Glomerular visceral epithelial cell (primary cell): Measurements from ENCODE around the gene HMGN3.

ENCODE experiments used
- DNase-seq: peaks from one replicate; pipeline ENCODE4 v3.0.0-alpha.2; 2016; ENCODE audit errors: extremely low spot score

HMGN3 gene

GRCh38 chr6:79184641-79185040 lies 49.8 kb downstream of the HMGN3 start:
- no peak for DNase-seq

- DNase-seq = no peak
Observed at GRCh38 chr6:79184086-79184485, 50.4 kb downstream of the HMGN3 start.

DNA sequence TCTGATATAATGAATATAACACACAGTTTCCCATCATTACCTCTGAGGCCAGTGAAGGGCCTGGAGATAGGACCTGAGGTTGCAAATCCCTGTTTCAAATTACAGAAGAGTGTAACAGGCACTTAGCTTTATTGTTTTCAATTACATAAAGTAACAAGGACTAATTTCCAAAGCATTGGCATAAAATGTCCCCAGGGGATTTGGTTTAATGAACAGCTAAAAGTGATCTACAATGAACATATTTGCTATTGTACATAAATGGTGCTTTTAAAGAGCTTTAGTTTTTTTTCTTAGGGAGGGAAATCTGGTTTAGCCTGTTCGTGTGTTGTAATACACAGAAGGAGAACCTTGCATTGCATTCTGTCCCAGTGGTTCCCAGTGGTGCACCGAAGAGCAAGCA lies 54.4 kb downstream of the HMGN3 start:
- no peak for DNase-seq

DNA sequence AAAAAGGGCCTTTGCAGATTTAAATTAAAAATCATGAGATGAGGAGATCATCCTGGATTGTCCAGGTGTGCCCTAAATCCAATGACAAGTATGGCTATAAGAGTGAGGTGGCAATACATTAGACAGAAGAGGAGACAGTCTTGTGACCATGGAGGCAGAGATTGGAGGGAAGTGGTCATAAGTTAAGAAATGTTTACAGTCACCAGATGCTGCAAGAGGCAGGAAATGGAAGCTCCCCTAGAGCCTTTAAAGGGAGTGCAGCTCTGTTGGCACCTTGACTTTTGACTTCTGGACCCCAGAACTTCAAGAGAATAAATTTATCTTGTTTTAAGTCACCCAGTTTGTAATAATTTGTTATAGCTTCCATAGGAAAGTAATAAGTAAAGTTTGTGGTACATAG lies 61.1 kb downstream of the HMGN3 start:
- no peak for DNase-seq

DNA sequence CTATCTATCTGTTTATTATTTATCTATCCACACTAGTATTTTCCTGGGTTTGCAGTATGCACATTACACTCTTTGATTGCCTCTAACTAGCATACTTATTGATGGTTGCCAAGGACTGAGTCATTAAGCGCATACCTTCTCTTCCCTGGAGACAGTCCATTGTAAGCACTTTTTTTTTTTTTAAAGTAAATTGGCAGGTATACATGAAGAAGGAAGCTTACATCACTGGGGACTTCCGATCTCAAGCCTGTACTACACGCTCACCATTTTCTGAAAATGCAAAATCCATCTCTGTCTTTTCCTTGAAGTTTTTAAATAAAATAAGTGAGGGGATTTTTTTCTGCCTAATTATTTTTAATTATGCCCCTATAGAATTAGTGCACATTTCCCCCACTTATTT lies 63.5 kb downstream of the HMGN3 start:
- DNase-seq = peak; percentile 45

DNA sequence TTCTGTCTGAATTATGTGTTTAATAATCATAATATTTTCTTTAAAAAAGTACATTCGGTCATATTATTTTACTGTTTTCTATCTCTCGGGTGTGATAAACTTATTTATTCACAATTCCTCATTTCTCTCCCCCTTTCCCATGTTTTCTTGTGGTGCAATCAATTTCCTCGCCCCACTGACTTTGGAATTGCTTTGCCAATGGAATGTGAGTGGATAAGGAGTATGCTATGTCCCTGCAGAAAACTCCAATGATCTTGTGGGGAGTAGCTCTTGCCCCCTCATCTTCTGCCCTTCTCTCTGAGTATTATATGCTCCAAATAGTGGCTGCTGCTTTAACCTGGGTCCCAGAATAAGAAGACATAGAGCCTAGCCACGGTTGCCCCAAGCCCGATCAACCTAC lies 64.1 kb downstream of the HMGN3 start:
- DNase-seq = peak; percentile 23

DNA sequence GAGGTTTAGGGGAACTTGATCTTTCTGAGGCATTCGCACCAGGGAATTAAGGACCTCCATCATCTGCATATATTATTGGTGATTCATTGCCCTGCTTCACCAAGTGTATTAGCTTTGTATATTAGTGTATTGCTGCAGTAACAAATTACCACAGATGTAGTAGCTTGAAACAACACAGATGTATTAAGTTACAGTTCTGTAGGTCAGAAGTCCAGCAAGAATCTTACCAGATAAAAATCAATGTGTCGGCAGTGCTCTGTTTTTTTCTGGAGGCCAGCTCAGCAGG lies 65.8 kb downstream of the HMGN3 start:
- no peak for DNase-seq

DNA sequence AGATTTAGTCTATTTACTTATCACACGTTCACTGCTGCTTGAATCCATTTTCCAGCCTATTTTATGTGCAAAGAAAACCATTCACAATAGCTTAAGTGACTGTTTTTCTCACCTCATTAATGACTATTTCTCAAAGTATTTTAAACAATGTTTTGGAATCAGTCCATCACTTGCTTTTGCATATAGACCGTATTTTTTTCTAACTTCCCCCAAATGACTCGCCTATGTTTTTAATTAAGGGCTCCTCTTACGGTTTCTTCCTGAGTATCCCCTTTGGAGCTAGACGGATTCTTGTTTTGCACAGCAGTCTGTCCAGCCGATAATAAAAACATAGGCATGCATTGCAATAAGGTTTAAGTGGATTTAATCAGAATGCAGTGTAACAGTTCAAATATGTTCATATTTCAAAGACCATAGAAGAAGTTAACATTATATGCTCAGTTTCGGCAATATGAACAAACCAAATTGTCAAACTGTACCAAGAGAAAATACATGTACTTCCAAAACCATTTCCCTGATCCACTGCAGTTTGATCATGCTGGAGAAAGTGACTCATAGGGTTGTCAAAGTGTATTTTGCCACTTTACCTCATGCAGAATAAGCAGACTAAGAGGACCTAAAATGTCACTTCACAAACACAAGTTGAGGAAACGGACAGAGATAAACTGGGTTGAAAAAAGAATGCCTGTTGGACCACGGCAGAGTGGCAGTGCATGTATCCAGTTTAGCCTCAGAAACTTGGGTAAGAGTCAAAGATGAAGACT lies 66.4 kb downstream of the HMGN3 start:
- peak; percentile 14 for DNase-seq

DNA sequence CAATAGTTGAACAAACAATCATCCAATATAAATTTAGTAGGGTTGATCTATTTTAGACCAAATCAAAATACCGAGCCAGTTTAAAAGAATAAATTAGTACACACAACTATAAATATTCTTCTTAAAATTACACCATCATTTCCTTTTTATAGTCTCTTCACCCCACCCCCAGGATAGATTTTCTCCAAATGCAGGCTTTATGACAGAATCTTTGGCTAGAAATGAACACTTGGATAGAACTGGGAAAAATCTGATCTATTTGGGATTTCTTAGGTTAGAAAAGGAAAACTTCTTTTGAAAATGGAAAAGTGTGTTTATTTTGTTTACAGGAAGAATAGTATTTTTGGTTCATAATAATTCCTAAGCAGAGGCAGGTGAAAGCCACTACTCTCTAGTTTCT lies 74.6 kb downstream of the HMGN3 start:
- no peak for DNase-seq

DNA sequence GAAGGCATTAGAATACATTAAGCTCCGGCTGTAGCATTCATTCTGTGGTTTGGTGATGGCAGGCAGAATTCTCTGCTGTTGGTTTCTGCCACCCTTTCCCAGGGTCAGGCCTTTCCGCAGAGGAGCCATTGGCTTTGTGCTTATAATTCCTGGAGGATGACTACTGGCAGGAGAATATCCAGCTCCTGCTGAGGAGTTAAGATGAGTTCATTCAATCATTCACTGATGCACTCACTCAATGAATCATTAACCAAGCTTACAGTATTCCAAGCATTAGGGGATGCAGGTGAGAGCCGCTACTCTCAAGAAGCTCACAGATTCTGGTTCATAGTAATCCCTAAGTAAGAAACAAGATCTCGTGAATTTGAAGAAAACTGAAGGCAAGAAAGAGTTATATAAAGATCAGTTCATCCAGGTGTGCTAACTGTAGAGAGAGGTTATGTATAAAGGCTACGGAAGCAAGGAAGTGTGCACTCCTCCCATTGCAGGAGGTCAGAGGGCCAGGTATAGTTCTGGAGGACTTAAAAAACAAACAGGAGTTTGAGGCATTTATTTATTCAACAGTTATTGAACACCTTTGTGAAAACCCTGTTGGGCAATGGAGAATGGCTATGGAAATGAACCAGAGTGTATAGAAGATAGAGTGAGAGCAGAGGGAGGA lies 75.5 kb downstream of the HMGN3 start:
- DNase-seq = peak; percentile 92

DNA sequence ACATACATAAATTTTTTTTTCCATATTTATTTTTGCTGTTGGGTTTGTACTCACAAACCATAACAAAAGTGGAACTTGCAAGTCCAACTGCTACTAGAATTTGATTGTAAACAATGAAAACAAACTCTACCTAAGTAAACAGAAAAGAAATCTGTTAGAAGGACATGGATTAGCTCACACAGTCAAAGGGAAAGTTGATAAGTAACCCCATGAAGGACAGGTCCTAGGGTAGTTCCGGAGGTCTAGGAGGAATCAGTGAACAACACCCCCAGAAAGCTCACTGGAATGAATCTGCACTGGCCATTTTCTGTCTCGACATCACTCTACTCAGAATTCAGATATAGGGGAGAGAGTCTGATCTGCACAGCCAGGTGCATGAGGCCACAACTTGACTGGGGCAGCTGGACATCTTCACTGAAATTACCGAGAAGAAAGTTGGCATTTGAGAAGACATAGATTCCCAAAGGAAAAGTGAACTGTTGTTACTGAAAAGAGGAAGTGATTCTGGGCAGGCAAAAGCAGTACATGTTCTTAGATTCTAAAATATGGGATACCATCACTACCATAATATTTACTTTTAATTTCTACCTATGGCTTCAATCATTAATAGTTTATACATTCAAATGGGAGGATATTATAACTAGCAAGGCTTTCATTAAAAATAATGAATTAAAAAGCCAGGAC lies 76.4 kb downstream of the HMGN3 start:
- peak; percentile 20 for DNase-seq

GRCh38 chr6:79152269-79152737 lies 82.2 kb downstream of the HMGN3 start:
- DNase-seq = no peak
